Measurements from ENCODE around the gene BCL7C. TPM values are rescaled to one million over a fixed set of nuclear protein-coding genes. Genes with fewer than 3 reads are reported as not detected.

Gene BCL7C
- total RNA-seq, 1 experiment from 2014 or later = 44.9 TPM

DNA sequence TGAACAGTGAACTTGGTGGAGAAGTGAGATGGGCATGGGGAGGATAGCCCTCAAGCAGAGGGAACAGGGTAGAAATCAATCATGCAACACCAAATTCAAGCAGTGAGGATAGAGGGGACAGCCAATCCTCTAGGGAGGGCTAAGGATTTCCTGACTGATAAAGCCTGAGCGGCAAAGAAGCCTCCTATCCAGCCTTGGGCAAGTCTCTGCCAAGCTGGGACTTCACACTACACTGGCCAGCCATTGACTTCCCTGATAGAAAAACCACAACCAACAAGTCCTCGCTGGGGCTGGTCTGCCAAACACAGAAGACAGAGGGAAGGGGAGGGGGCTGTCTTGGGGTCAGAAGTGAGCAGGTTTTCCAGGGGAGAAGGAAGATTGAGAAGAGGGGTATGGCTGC lies 27.0 kb upstream of the BCL7C start:
- Histone ChIP-seq H3K36me3 (ENCODE audit: control insufficient read depth in 1 of 2, insufficient read depth in 2 of 2, low read length in 2 of 2) (no peaks in the 10 kb centered on the region), H3K9me3 (ENCODE audit: control insufficient read depth in 1 of 2, insufficient read depth in 1 of 2, low read depth in 1 of 2, low read length in 2 of 2) (no peaks in the 10 kb centered on the region), H3K4me1 (ENCODE audit: control insufficient read depth in 1 of 2, insufficient read depth in 2 of 2, low read length in 2 of 2) (peaks cover 10 to 17% of the 10 kb centered on the region in 2 experiments; a peak in 3 of 4 replicates), H3K27ac (ENCODE audit: low read depth, low read length) (peak overlapping the region; percentile 92; the same call in 1 of the 2 replicates), H3K4me2 (ENCODE audit: low read length) (no peak overlapping the region), H3K4me3 (replicated peaks in 1 of 2; ENCODE audit: low read depth in 1 of 2, low read length in 2 of 2) (no peak overlapping the region), H3K9me2 (ENCODE audit: insufficient read depth) (no peaks in the 10 kb centered on the region), H2AFZ (ENCODE audit: low read depth, low read length, poor library complexity, severe bottlenecking) (no peak overlapping the region), H3K79me2 (ENCODE audit: insufficient read depth, low read length) (peaks cover 10% of the 10 kb centered on the region; the same call in 1 of the 2 replicates), H3K9ac (ENCODE audit: low read length) (no peak overlapping the region), H4K20me1 (ENCODE audit: insufficient read depth) (no peaks in the 10 kb centered on the region), H3K27me3 (ENCODE audit: insufficient read depth, low read length) (no peaks in the 10 kb centered on the region)
- ChIA-PET CTCF (no interaction called here), RAD21 (ENCODE audit: low non-redundant PET in 1 of 2, low total read pairs in 2 of 2, uncharacterized antibody in 2 of 2, unreplicated experiment in 2 of 2) (no interaction called here), POLR2A (no interaction called here)
- no TSS peak for BruUV-seq (replicated peaks)
- ATAC-seq = no peak
- intact Hi-C loops (cut with micrococcal nuclease) = loop anchor here (1.0 to 5.0 kb wide), 3 partner anchors 46 to 474 kb away; partner anchors contain the start of gene SEPHS2
- no peak for DNase-seq (ENCODE audit: low read depth, low spot score)
- TF ChIP-seq, protein P1, sequence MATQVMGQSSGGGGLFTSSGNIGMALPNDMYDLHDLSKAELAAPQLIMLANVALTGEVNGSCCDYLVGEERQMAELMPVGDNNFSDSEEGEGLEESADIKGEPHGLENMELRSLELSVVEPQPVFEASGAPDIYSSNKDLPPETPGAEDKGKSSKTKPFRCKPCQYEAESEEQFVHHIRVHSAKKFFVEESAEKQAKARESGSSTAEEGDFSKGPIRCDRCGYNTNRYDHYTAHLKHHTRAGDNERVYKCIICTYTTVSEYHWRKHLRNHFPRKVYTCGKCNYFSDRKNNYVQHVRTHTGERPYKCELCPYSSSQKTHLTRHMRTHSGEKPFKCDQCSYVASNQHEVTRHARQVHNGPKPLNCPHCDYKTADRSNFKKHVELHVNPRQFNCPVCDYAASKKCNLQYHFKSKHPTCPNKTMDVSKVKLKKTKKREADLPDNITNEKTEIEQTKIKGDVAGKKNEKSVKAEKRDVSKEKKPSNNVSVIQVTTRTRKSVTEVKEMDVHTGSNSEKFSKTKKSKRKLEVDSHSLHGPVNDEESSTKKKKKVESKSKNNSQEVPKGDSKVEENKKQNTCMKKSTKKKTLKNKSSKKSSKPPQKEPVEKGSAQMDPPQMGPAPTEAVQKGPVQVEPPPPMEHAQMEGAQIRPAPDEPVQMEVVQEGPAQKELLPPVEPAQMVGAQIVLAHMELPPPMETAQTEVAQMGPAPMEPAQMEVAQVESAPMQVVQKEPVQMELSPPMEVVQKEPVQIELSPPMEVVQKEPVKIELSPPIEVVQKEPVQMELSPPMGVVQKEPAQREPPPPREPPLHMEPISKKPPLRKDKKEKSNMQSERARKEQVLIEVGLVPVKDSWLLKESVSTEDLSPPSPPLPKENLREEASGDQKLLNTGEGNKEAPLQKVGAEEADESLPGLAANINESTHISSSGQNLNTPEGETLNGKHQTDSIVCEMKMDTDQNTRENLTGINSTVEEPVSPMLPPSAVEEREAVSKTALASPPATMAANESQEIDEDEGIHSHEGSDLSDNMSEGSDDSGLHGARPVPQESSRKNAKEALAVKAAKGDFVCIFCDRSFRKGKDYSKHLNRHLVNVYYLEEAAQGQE (IDR thresholded peaks at IDR 0.05; ENCODE audit: low read depth) = no peak
- TF ChIP-seq SIN3A (IDR thresholded peaks at IDR 0.05; ENCODE audit: low read depth) = no peak
- TF ChIP-seq SRF (IDR thresholded peaks at IDR 0.05; ENCODE audit: low read depth) = no peak
- no peak for TF ChIP-seq EGR1 (IDR thresholded peaks at IDR 0.05; ENCODE audit: low read depth)
- no peak for TF ChIP-seq POLR2A (IDR thresholded peaks at IDR 0.05; ENCODE audit: borderline replicate concordance, extremely low read depth, insufficient read depth, insufficient read length)
- TF ChIP-seq ZFX (IDR thresholded peaks at IDR 0.05) = no peak
- TF ChIP-seq YY1 (IDR thresholded peaks at IDR 0.05; ENCODE audit: extremely low read depth, insufficient replicate concordance, low read depth, low read length) = no peak
- no peak for TF ChIP-seq TCF7L2 (IDR thresholded peaks at IDR 0.05; ENCODE audit: borderline replicate concordance, extremely low read depth, insufficient read depth, insufficient read length)
- no peak for TF ChIP-seq CEBPB (IDR thresholded peaks at IDR 0.05; ENCODE audit: low read depth)
- no peak for TF ChIP-seq FOSL1 (IDR thresholded peaks at IDR 0.05; ENCODE audit: low read depth)
- TF ChIP-seq, protein P2, sequence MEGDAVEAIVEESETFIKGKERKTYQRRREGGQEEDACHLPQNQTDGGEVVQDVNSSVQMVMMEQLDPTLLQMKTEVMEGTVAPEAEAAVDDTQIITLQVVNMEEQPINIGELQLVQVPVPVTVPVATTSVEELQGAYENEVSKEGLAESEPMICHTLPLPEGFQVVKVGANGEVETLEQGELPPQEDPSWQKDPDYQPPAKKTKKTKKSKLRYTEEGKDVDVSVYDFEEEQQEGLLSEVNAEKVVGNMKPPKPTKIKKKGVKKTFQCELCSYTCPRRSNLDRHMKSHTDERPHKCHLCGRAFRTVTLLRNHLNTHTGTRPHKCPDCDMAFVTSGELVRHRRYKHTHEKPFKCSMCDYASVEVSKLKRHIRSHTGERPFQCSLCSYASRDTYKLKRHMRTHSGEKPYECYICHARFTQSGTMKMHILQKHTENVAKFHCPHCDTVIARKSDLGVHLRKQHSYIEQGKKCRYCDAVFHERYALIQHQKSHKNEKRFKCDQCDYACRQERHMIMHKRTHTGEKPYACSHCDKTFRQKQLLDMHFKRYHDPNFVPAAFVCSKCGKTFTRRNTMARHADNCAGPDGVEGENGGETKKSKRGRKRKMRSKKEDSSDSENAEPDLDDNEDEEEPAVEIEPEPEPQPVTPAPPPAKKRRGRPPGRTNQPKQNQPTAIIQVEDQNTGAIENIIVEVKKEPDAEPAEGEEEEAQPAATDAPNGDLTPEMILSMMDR (IDR thresholded peaks at IDR 0.05 in 2 of 3, conservative IDR thresholded peaks at IDR 0.05 in 1 of 3; ENCODE audit: borderline replicate concordance in 1 of 3, insufficient read depth in 1 of 3, low read depth in 2 of 3, low read length in 2 of 3) = no peak
- TF ChIP-seq POLR2AphosphoS5 (IDR thresholded peaks at IDR 0.05; ENCODE audit: low read depth, low read length) = no peak
- no peak for TF ChIP-seq SP1 (IDR thresholded peaks at IDR 0.05; ENCODE audit: low read depth)
- TF ChIP-seq, protein P3, sequence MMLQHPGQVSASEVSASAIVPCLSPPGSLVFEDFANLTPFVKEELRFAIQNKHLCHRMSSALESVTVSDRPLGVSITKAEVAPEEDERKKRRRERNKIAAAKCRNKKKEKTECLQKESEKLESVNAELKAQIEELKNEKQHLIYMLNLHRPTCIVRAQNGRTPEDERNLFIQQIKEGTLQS (IDR thresholded peaks at IDR 0.05) = no peak
- TF ChIP-seq, protein P4, sequence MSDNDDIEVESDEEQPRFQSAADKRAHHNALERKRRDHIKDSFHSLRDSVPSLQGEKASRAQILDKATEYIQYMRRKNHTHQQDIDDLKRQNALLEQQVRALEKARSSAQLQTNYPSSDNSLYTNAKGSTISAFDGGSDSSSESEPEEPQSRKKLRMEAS (IDR thresholded peaks at IDR 0.05) = no peak
- TF ChIP-seq JUND (IDR thresholded peaks at IDR 0.05) = no peak
- no peak for TF ChIP-seq RAD21 (IDR thresholded peaks at IDR 0.05; ENCODE audit: low read depth)

Measured in HCT116 (cell line).